GM12878 (cell line): ENCODE data around the gene HOXD10. TPM values are rescaled to one million over a fixed set of nuclear protein-coding genes. Genes with fewer than 3 reads are reported as not detected.

Experiments used
- ATAC-seq: fragments of 200-7000 bp; cut with Tn5 transposase; 3 replicates; pipeline ENCODE4 v1.9.1; 2020; ENCODE audit warnings: mild to moderate bottlenecking, moderate library complexity
- BruUV-seq: library from RNA; stranded (reverse); fragments of 400-500 nt; replicated peaks from 2 replicates; lab custom pipeline; 2021; lab: Mats Ljungman, UMichigan
- CTCF ChIA-PET: fragments of 300-600 bp; sonication (Branson Sonifier 250); formaldehyde crosslinking; extraction: SDS; loops from one replicate; lab custom pipeline; 2021; ENCODE audit warnings: inconsistent platforms; lab: Yijun Ruan, JAX
- POLR2A ChIA-PET: fragments of 350-600 bp; formaldehyde crosslinking; extraction: SDS; loops from one replicate; lab custom pipeline; 2021; ENCODE audit warnings: inconsistent platforms; lab: Charles Lee
- RAD21 ChIA-PET: fragments of 300-600 bp; sonication (Branson Sonifier 250); formaldehyde crosslinking; loops from one replicate; lab custom pipeline; 2023; ENCODE audit warnings: antibody characterized with exemption; ENCODE audit not compliant: unreplicated experiment; lab: Charles Lee
- SMC1A ChIA-PET: fragments of 300-600 bp; sonication (Branson Sonifier 250); formaldehyde crosslinking; loops from one replicate; lab custom pipeline; 2023; ENCODE audit not compliant: unreplicated experiment, uncharacterized antibody; lab: Charles Lee
- DNase-seq: peaks from one replicate; pipeline ENCODE4 v3.0.0-alpha.2; 2011; ENCODE audit warnings: low read depth, low spot score
- FAIRE-seq: peaks from 3 replicates; lab custom pipeline; 2011; peaks lifted over from hg19 to GRCh38; lab: Jason Lieb, UNC
- H2AFZ ChIP-seq: 2 replicates; pipeline ENCODE4 v1.6.0; 2011; ENCODE audit warnings: low read depth, low read length, control low read depth; ENCODE audit not compliant: control insufficient read depth
- H3K27ac ChIP-seq: 2 replicates; pipeline ENCODE4 v1.5.1; 2011; ENCODE audit warnings: control low read depth; ENCODE audit not compliant: control insufficient read depth, insufficient read depth
- H3K27me3 ChIP-seq, 2 experiments: replicated peaks in 1 of 2; 2 replicates each; pipeline versions ENCODE4 v1.6.0 to v1.6.1; 2011; ENCODE audit warnings: low read length in 1 of 2; ENCODE audit not compliant: control insufficient read depth in 2 of 2, insufficient read depth in 2 of 2
- H3K36me3 ChIP-seq, 2 experiments: 2 replicates each; pipeline ENCODE4 v1.5.1; 2011; ENCODE audit warnings: low read length in 1 of 2; ENCODE audit not compliant: control insufficient read depth in 2 of 2, insufficient read depth in 2 of 2
- H3K4me1 ChIP-seq: 2 replicates; pipeline ENCODE4 v1.6.1; 2011; ENCODE audit warnings: mild to moderate bottlenecking, low read length, moderate library complexity, mixed read lengths; ENCODE audit not compliant: control insufficient read depth, insufficient read depth
- H3K4me2 ChIP-seq: 2 replicates; pipeline ENCODE4 v1.6.0; 2011; ENCODE audit warnings: control low read depth; ENCODE audit not compliant: control insufficient read depth, insufficient read depth
- H3K4me3 ChIP-seq: fragments of 200-600 bp; sonication (generic); 2 replicates; pipeline ENCODE4 v1.5.1; 2016
- H3K79me2 ChIP-seq: 2 replicates; pipeline ENCODE4 v1.6.0; 2011; ENCODE audit warnings: low read length; ENCODE audit not compliant: control insufficient read depth, insufficient read depth
- H3K9ac ChIP-seq: 2 replicates; pipeline ENCODE4 v1.8.0; 2011; ENCODE audit warnings: low read length, control low read depth, mixed read lengths; ENCODE audit not compliant: control insufficient read depth, insufficient read depth
- H3K9me3 ChIP-seq: replicated peaks from 3 replicates; pipeline ENCODE4 v1.5.1; 2011; ENCODE audit warnings: mild to moderate bottlenecking, low read length; ENCODE audit not compliant: control insufficient read depth, insufficient read depth
- H4K20me1 ChIP-seq: 2 replicates; pipeline ENCODE4 v1.6.0; 2011; ENCODE audit not compliant: control insufficient read depth, insufficient read depth
- CEBPB ChIP-seq, 2 experiments: fragments of 150-350 bp in 1 of 2; IDR thresholded peaks; 2 replicates each; pipeline ENCODE4 v1.6.1; 2012 to 2014; ENCODE audit warnings: low read depth in 2 of 2, low read length in 2 of 2, borderline replicate concordance in 1 of 2, inconsistent platforms in 1 of 2
- EZH2 ChIP-seq: IDR thresholded peaks from 2 replicates; pipeline ENCODE4 v1.6.1; 2012; ENCODE audit warnings: low read depth, mild to moderate bottlenecking, control low read depth, inconsistent platforms, low read length, borderline replicate concordance; ENCODE audit not compliant: control insufficient read depth
- MEF2B ChIP-seq: fragments of 450-650 bp; IDR thresholded peaks from 2 replicates; pipeline ENCODE4 v1.6.1; 2018; ENCODE audit warnings: mild to moderate bottlenecking, moderate library complexity; ENCODE audit not compliant: partially characterized antibody, poor library complexity, severe bottlenecking
- MYC ChIP-seq: IDR thresholded peaks from 2 replicates; pipeline ENCODE4 v1.6.1; 2011; ENCODE audit warnings: mild to moderate bottlenecking, low read length, moderate library complexity, inconsistent platforms; ENCODE audit not compliant: insufficient read depth, insufficient replicate concordance, insufficient read length, severe bottlenecking
- NBN ChIP-seq: fragments of 450-650 bp; IDR thresholded peaks from 2 replicates; pipeline ENCODE4 v1.6.1; 2016
- NFYA ChIP-seq: IDR thresholded peaks from 2 replicates; pipeline ENCODE4 v1.6.1; 2011; ENCODE audit warnings: low read depth, mild to moderate bottlenecking, low read length, improper control_type of control experiment, borderline replicate concordance
- SUZ12 ChIP-seq: fragments of 200-600 bp; sonication (generic); IDR thresholded peaks from one replicate; pipeline ENCODE4 v1.6.1; 2018; ENCODE audit warnings: antibody characterized with exemption, mild to moderate bottlenecking; ENCODE audit not compliant: unreplicated experiment
- ZSCAN29 ChIP-seq: fragments of 450-650 bp; IDR thresholded peaks from 2 replicates; pipeline ENCODE4 v1.6.1; 2017; ENCODE audit warnings: mild to moderate bottlenecking, moderate library complexity
- WGBS: methylation state at CpG from one replicate; pipeline ENCODE4 v1.1.6; 2016; ENCODE audit warnings: low lambda C conversion rate; ENCODE audit not compliant: insufficient replicate concordance, insufficient coverage; ENCODE audit errors: missing lambda C conversion rate; 5-methylcytosine and 5-hydroxymethylcytosine counted together
- in situ Hi-C: fragments of 300-500 bp; cut with MboI; formaldehyde crosslinking; loops from 9 replicates; pipeline ENCODE4 v1.14.3; 2018; ENCODE audit warnings: mixed read lengths
- intact Hi-C: fragments of 100-400 bp; cut with micrococcal nuclease; formaldehyde crosslinking; loops from one replicate; pipeline ENCODE4 v1.14.2; 2022; ENCODE audit not compliant: unreplicated experiment
- polyA plus RNA-seq, 11 experiments: library from polyadenylated mRNA; depleted of rRNA in 4 of 11; unstranded in 6 of 11; stranded (reverse) in 5 of 11; fragments of >200 nt; fragmentation: Nextera tagmentation in 4 of 11; fragmentation: Illumina TruSeq in 1 of 11; extraction: Ambion mirVana in 4 of 11; extraction: Trizol in 1 of 11; gene quantifications; 1 replicate in 1 of 11; 2 replicates in 10 of 11; pipeline versions ENCODE4 v1.2.1 to v1.2.3, GENCODE V29; 2011 to 2016; ENCODE audit warnings: inconsistent platforms in 2 of 11, missing spikeins in 2 of 11, low read depth in 1 of 11
- total RNA-seq, 4 experiments: library from RNA; depleted of rRNA in 3 of 4; stranded (reverse); fragments of >200 nt in 3 of 4; fragmentation: Illumina TruSeq in 1 of 4; extraction: Trizol in 1 of 4; gene quantifications; 2 replicates each; pipeline versions ENCODE4 v1.2.1 to v1.2.3, GENCODE V29; 2013 to 2021
- TF ChIP-seq, protein P1 (sequence below): fragments of 450-650 bp; IDR thresholded peaks from 2 replicates; pipeline ENCODE4 v1.6.1; 2016; ENCODE audit warnings: mild to moderate bottlenecking
- TF ChIP-seq, protein P2 (sequence below): fragments of 450-650 bp; formaldehyde crosslinking; IDR thresholded peaks from 2 replicates; pipeline ENCODE4 v1.5.0; 2022; ENCODE audit warnings: mild to moderate bottlenecking, missing genetic modification characterization
- TF ChIP-seq, protein P3 (sequence below): fragments of 450-650 bp; IDR thresholded peaks from 2 replicates; pipeline ENCODE4 v1.6.1; 2014; ENCODE audit warnings: mild to moderate bottlenecking
- TF ChIP-seq, protein P4 (sequence below): IDR thresholded peaks from 2 replicates; pipeline ENCODE4 v1.6.1; 2011; ENCODE audit warnings: low read depth, low read length, improper control_type of control experiment, borderline replicate concordance
- TF ChIP-seq, protein P5 (sequence below): IDR thresholded peaks from 2 replicates; pipeline ENCODE4 v1.6.1; 2012; ENCODE audit warnings: low read depth, low read length, improper control_type of control experiment

HOXD10 gene
- total and polyA plus RNA-seq, 10 of the 15 experiments (the other 5 are each of a cell fraction or from before 2014, with no cell fraction given) = not detected

DNA sequence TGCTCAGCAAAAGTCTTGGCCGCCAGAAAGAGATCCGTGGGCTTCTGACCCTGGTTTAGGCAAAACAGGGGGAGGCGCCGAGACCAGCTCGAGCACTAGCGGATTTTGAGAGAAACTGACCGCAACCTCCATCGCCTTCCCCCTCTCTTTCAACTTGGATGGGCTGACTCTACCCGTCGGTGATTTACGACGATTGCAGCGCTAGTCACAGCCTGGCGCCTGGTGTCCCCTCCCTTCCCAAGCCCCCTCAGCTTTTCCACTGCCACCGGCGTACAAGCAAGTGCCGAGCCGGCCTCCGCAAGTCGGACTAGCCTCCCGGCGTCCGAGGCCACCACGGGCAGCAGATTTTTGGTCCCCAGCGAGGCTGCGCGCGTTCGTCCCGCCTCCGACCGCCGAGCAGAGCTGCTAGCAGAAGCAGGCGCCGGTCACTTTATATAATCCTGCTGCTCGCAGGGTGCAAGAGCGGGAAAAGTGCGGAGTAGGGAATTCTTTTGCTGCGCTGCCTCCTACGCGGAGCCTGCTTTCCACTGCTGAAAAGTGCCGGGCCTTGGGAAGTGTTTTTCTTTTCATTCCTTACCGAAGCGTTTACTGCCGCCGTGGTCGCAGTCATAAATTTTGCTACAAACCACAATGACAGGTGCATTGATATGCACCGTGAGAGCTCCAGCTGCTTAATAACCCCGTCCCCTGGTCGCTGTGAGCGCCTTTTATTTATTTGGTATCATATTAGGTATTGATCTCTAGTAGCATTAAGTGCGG is 48.2 kb downstream of the HOXD10 start:
- no peak overlapping the region for H3K4me3 ChIP-seq
- RAD21 ChIA-PET = no interaction called here
- CTCF ChIA-PET = no interaction called here
- BruUV-seq = no TSS peak
- 54% methylated on average over 52 of the region's 52 CpGs for WGBS
- POLR2A ChIA-PET = no interaction called here
- ATAC-seq (no peak), FAIRE-seq (no peak)
- SMC1A ChIA-PET = no interaction called here
- H3K27me3 ChIP-seq = peaks cover 18 to 23% of the 10 kb centered on the region in 2 experiments
- no peaks in the 10 kb centered on the region for H3K79me2 ChIP-seq
- intact Hi-C loops = no loop called here
- H4K20me1 ChIP-seq = no peaks in the 10 kb centered on the region
- TF ChIP-seq ZSCAN29 = no peak
- no peak for TF ChIP-seq NFYA
- TF ChIP-seq, protein P1, sequence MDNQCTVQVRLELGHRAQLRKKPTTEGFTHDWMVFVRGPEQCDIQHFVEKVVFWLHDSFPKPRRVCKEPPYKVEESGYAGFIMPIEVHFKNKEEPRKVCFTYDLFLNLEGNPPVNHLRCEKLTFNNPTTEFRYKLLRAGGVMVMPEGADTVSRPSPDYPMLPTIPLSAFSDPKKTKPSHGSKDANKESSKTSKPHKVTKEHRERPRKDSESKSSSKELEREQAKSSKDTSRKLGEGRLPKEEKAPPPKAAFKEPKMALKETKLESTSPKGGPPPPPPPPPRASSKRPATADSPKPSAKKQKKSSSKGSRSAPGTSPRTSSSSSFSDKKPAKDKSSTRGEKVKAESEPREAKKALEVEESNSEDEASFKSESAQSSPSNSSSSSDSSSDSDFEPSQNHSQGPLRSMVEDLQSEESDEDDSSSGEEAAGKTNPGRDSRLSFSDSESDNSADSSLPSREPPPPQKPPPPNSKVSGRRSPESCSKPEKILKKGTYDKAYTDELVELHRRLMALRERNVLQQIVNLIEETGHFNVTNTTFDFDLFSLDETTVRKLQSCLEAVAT = no peak
- TF ChIP-seq NBN = no peak
- no peak for TF ChIP-seq MYC
- TF ChIP-seq EZH2 = 0 out of 2 replicates have a peak, but pooled peaks have one; percentile 60
- no peak for TF ChIP-seq CEBPB (IDR thresholded peaks at IDR 0.05; ENCODE audit: borderline replicate concordance in 1 of 2, low read depth in 2 of 2, low read length in 2 of 2)
- TF ChIP-seq, protein P2, sequence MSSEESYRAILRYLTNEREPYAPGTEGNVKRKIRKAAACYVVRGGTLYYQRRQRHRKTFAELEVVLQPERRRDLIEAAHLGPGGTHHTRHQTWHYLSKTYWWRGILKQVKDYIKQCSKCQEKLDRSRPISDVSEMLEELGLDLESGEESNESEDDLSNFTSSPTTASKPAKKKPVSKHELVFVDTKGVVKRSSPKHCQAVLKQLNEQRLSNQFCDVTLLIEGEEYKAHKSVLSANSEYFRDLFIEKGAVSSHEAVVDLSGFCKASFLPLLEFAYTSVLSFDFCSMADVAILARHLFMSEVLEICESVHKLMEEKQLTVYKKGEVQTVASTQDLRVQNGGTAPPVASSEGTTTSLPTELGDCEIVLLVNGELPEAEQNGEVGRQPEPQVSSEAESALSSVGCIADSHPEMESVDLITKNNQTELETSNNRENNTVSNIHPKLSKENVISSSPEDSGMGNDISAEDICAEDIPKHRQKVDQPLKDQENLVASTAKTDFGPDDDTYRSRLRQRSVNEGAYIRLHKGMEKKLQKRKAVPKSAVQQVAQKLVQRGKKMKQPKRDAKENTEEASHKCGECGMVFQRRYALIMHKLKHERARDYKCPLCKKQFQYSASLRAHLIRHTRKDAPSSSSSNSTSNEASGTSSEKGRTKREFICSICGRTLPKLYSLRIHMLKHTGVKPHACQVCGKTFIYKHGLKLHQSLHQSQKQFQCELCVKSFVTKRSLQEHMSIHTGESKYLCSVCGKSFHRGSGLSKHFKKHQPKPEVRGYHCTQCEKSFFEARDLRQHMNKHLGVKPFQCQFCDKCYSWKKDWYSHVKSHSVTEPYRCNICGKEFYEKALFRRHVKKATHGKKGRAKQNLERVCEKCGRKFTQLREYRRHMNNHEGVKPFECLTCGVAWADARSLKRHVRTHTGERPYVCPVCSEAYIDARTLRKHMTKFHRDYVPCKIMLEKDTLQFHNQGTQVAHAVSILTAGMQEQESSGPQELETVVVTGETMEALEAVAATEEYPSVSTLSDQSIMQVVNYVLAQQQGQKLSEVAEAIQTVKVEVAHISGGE (CRISPR knock-in tag) = no peak
- TF ChIP-seq, protein P3, sequence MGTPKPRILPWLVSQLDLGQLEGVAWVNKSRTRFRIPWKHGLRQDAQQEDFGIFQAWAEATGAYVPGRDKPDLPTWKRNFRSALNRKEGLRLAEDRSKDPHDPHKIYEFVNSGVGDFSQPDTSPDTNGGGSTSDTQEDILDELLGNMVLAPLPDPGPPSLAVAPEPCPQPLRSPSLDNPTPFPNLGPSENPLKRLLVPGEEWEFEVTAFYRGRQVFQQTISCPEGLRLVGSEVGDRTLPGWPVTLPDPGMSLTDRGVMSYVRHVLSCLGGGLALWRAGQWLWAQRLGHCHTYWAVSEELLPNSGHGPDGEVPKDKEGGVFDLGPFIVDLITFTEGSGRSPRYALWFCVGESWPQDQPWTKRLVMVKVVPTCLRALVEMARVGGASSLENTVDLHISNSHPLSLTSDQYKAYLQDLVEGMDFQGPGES = no peak
- peak; percentile 83 for TF ChIP-seq SUZ12
- TF ChIP-seq, protein P4, sequence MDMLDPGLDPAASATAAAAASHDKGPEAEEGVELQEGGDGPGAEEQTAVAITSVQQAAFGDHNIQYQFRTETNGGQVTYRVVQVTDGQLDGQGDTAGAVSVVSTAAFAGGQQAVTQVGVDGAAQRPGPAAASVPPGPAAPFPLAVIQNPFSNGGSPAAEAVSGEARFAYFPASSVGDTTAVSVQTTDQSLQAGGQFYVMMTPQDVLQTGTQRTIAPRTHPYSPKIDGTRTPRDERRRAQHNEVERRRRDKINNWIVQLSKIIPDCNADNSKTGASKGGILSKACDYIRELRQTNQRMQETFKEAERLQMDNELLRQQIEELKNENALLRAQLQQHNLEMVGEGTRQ = no peak
- TF ChIP-seq, protein P5, sequence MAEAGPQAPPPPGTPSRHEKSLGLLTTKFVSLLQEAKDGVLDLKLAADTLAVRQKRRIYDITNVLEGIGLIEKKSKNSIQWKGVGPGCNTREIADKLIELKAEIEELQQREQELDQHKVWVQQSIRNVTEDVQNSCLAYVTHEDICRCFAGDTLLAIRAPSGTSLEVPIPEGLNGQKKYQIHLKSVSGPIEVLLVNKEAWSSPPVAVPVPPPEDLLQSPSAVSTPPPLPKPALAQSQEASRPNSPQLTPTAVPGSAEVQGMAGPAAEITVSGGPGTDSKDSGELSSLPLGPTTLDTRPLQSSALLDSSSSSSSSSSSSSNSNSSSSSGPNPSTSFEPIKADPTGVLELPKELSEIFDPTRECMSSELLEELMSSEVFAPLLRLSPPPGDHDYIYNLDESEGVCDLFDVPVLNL = no peak
- TF ChIP-seq MEF2B = no peak
- TF ChIP-seq, all 136 proteins: peak for 2
- no peak for DNase-seq
- no peak overlapping the region for H2AFZ ChIP-seq
- no peak overlapping the region for H3K4me2 ChIP-seq
- no peak overlapping the region for H3K27ac ChIP-seq
- in situ Hi-C loops = no loop called here
- H3K36me3 ChIP-seq = no peaks in the 10 kb centered on the region; a peak in 1 of 4 replicates
- H3K4me1 ChIP-seq = no peaks in the 10 kb centered on the region
- peaks cover 2% of the 10 kb centered on the region; the same call in 2 of the 3 replicates for H3K9me3 ChIP-seq
- no peak overlapping the region for H3K9ac ChIP-seq
